Ovary (tissue), 9 donors: Measurements from ENCODE around the gene FEM1B. TPM values are rescaled to one million over a fixed set of nuclear protein-coding genes. Genes with fewer than 3 reads are reported as not detected.

ENCODE experiments used
- DNase-seq, 5 donors: peaks; one replicate each; pipeline ENCODE4 v3.0.0-alpha.2; 2019 to 2020
- H3K27ac ChIP-seq, 2 donors: fragments of 200-600 bp; one replicate each; pipeline versions ENCODE4 v1.5.1 to v1.8.0; 2019 to 2022
- H3K27me3 ChIP-seq: fragments of 200-600 bp; one replicate; pipeline ENCODE4 v1.8.0; 2022
- H3K36me3 ChIP-seq: fragments of 200-600 bp; sonication (generic); one replicate; pipeline ENCODE4 v1.5.1; 2019
- H3K4me1 ChIP-seq: one replicate; pipeline ENCODE4 v1.8.1; 2013; ENCODE audit warnings: mild to moderate bottlenecking, moderate library complexity; ENCODE audit not compliant: insufficient read depth
- H3K4me3 ChIP-seq: fragments of 200-600 bp; sonication (generic); one replicate; pipeline ENCODE4 v1.5.1; 2017
- H3K9me3 ChIP-seq, 2 donors: fragments of 200-600 bp in 1 of 2; sonication (generic) in 1 of 2; one replicate each; pipeline versions ENCODE4 v1.5.1 to v1.8.1; 2013 to 2019; ENCODE audit warnings: mild to moderate bottlenecking in 1 of 2, moderate library complexity in 1 of 2
- CTCF ChIP-seq, 3 donors: fragments of 450-650 bp in 2 of 3; fragments of 200-600 bp in 1 of 3; IDR thresholded peaks; one replicate each; pipeline versions ENCODE4 v1.5.1 to v1.8.0; 2016 to 2022; ENCODE audit warnings: antibody characterized with exemption in 3 of 3, mild to moderate bottlenecking in 1 of 3
- EP300 ChIP-seq: sonication (generic); formaldehyde crosslinking; IDR thresholded peaks from one replicate; pipeline ENCODE4 v1.6.1; 2017; ENCODE audit warnings: antibody characterized with exemption
- POLR2A ChIP-seq: fragments of 450-650 bp; IDR thresholded peaks from one replicate; pipeline ENCODE4 v1.6.1; 2017; ENCODE audit warnings: antibody characterized with exemption, mild to moderate bottlenecking, moderate library complexity
- WGBS, 3 donors: extraction: QIAGEN DNeasy Blood & Tissue Kit in 1 of 3; methylation state at CpG; one replicate each; pipeline versions ENCODE4 v1.1.5 to v1.1.7; 2013 to 2017; 5-methylcytosine and 5-hydroxymethylcytosine counted together
- intact Hi-C, 4 donors: fragments of 100-400 bp; cut with DNase I; formaldehyde crosslinking; loops; one replicate each; pipeline versions ENCODE4 v1.11.0 to v1.15.1; 2022 to 2023
- polyA plus RNA-seq, 2 donors: library from polyadenylated mRNA; stranded (reverse); fragments of 200-250 nt in 1 of 2; fragments of 350-450 nt in 1 of 2; fragmentation: Illumina TruSeq in 1 of 2; extraction: RNeasy Lipid Tissue Mini Kit (QIAGEN cat#74804) in 1 of 2; gene quantifications; one replicate each; pipeline ENCODE4 v1.2.3, GENCODE V29; 2013 to 2014
- total RNA-seq, 7 donors: library from RNA; depleted of rRNA in 2 of 7; stranded (reverse); fragments of >200 nt in 2 of 7; fragmentation: NEBNext Ultra II Directional in 3 of 7; extraction: Animal tissue kit (Norgen Biotek cat#: 25700) in 3 of 7; gene quantifications; one replicate each; pipeline versions ENCODE4 v1.1.0 to v1.2.4, GENCODE V29; 2016 to 2023
- donor health status: DM: no; HTN: no; CAD: no; lungs with moderate emphysema.
- donor health status: DM: no; HTN: no; CAD: no.
- donor health status: Bipolar disorder and iron deficiency.
- donor health status: DM: yes; HTN: yes; CAD: no.
- donor health status: DM: no; HTN: no; CAD: no.
- donor health status: DM: yes; HTN: yes; CAD: no.

Gene FEM1B
- total and polyA plus RNA-seq, 9 donors: 15.8 to 83.2 (median 54.8) TPM

- peaks cover 8% of the 10 kb centered on the region for H3K4me1 ChIP-seq
- 38 to 56% (median 51%) methylated on average over 6 of the region's 6 CpGs for WGBS, 3 donors
- DNase-seq: no peak
- intact Hi-C loops: no loop called here
- H3K9me3 ChIP-seq: no peaks in the 10 kb centered on the region
- H3K36me3 ChIP-seq: no peaks in the 10 kb centered on the region
- H3K27ac ChIP-seq: no peak overlapping the region
- no peak for TF ChIP-seq EP300
- H3K4me3 ChIP-seq: no peak overlapping the region
- no peaks in the 10 kb centered on the region for H3K27me3 ChIP-seq
Measured at GRCh38 chr15:68330416-68330815, 52.9 kb downstream of the FEM1B start.

DNA sequence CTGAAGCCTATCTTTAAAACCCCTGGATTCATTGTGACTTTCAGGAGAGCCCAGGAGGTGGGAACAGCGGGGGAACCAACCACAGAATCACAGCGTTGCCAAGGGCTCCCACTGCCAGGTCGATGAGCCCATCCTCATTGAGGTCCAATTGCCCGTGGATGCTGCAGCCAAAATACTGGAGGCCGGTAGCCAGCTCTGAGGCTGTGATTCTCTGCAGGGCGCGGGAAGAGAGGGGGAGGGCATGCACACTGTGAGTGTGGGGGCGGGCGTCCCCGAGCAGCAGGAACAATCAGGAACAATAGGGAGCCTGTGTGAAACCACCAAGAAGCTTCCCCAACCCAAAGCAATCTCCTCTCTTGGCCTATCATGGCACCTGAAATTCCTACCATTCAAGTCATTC lies 53.4 kb downstream of the FEM1B start:
- peaks cover 8% of the 10 kb centered on the region for H3K4me1 ChIP-seq
- H3K9me3 ChIP-seq: no peaks in the 10 kb centered on the region
- H3K27ac ChIP-seq: no peak overlapping the region
- no peaks in the 10 kb centered on the region for H3K27me3 ChIP-seq
- no peak for TF ChIP-seq EP300
- TF ChIP-seq CTCF (IDR thresholded peaks at IDR 0.05): no peak
- TF ChIP-seq POLR2A: no peak
- intact Hi-C loops: no loop called here
- no peak for DNase-seq
- WGBS, 3 donors: 72 to 79% (median 75%) methylated on average over 10 of the region's 10 CpGs
- no peak overlapping the region for H3K4me3 ChIP-seq
- H3K36me3 ChIP-seq: no peaks in the 10 kb centered on the region

GRCh38 chr15:68332266-68332665 lies 54.7 kb downstream of the FEM1B start:
- TF ChIP-seq CTCF (IDR thresholded peaks at IDR 0.05) (no peak), EP300 (no peak), POLR2A (no peak)
- Histone ChIP-seq H3K36me3 (no peaks in the 10 kb centered on the region), H3K4me3 (no peak overlapping the region), H3K27ac (no peak overlapping the region), H3K27me3 (no peaks in the 10 kb centered on the region), H3K9me3 (no peaks in the 10 kb centered on the region), H3K4me1 (peaks cover 8% of the 10 kb centered on the region)
- 53 to 63% (median 55%) methylated on average over 21 of the region's 21 CpGs for WGBS, 3 donors
- intact Hi-C loops: no loop called here
- DNase-seq: peak in 4 of 5 donors; percentile 46 to 80 (median 59)

GRCh38 chr15:68333775-68334470 lies 56.4 kb downstream of the FEM1B start:
- DNase-seq: no peak
- intact Hi-C loops: no loop called here
- Histone ChIP-seq H3K9me3 (no peaks in the 10 kb centered on the region), H3K36me3 (no peaks in the 10 kb centered on the region), H3K4me1 (peaks cover 8% of the 10 kb centered on the region), H3K27ac (no peak overlapping the region), H3K4me3 (no peak overlapping the region), H3K27me3 (no peaks in the 10 kb centered on the region)
- no peak for TF ChIP-seq POLR2A
- TF ChIP-seq EP300: no peak
- no peak for TF ChIP-seq CTCF (IDR thresholded peaks at IDR 0.05)
- 73 to 77% (median 75%) methylated on average over 8 of the region's 8 CpGs for WGBS, 3 donors

DNA sequence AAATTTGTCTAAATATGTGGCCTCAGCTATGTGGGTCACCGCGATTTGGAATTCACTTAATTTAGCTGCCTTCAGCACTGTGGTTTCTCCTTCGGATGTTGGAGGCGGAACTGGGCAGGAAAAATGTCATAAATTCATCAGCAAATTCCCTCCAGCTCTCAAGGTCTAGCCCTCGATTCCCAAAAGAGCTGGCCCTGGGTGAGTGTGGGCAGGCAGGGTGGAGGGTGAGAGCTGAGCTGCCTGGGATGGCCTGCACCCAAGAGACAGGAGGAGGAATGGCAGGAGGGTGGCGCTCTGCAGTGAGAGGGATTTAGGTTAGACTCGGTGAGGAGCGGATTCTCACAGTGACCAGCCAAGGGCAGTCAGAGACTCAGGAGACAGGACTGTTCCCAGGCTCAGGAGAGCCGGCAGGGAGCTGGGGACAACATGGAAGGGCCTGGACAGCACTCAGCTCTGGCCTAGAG lies 57.1 kb downstream of the FEM1B start:
- DNase-seq: no peak
- Histone ChIP-seq H3K27ac (no peak overlapping the region), H3K9me3 (no peaks in the 10 kb centered on the region), H3K4me1 (peaks cover 8% of the 10 kb centered on the region), H3K4me3 (no peak overlapping the region), H3K27me3 (no peaks in the 10 kb centered on the region), H3K36me3 (no peaks in the 10 kb centered on the region)
- WGBS, 3 donors: 43 to 61% (median 52%) methylated on average over 9 of the region's 9 CpGs
- intact Hi-C loops: no loop called here
- no peak for TF ChIP-seq CTCF (IDR thresholded peaks at IDR 0.05)
- no peak for TF ChIP-seq POLR2A
- no peak for TF ChIP-seq EP300
